Sigmoid colon (tissue), 4 donors: ENCODE data around the gene GJA1.

Experiments used
- CTCF ChIP-seq, 4 experiments: fragments of 450-650 bp in 3 of 4; fragments of 200-600 bp in 1 of 4; IDR thresholded peaks; one replicate each; pipeline ENCODE4 v1.5.1; 2016 to 2019; ENCODE audit warnings: antibody characterized with exemption in 4 of 4, mild to moderate bottlenecking in 3 of 4, moderate library complexity in 2 of 4
- EP300 ChIP-seq, 4 donors: sonication (generic); formaldehyde crosslinking; IDR thresholded peaks; one replicate each; pipeline ENCODE4 v1.6.1; 2017; ENCODE audit warnings: antibody characterized with exemption in 4 of 4
- POLR2A ChIP-seq, 2 donors: fragments of 450-650 bp; IDR thresholded peaks; one replicate each; pipeline ENCODE4 v1.6.1; 2016; ENCODE audit warnings: antibody characterized with exemption in 2 of 2, mild to moderate bottlenecking in 2 of 2, moderate library complexity in 2 of 2

GRCh38 chr6:121438869-121439268, 3.4 kb downstream of the GJA1 start:
- TF ChIP-seq POLR2A (IDR thresholded peaks at IDR 0.05) (no peak), CTCF (IDR thresholded peaks at IDR 0.05) (no peak), EP300 (IDR thresholded peaks at IDR 0.05) (no peak)
